ENCODE data around the gene CAMKMT.
"Not testable (repeated sequence)": the region's sequence is repeated elsewhere in the genome, so short reads cannot be mapped to it uniquely, and the experiment has no call there.

The CAMKMT gene

DNA sequence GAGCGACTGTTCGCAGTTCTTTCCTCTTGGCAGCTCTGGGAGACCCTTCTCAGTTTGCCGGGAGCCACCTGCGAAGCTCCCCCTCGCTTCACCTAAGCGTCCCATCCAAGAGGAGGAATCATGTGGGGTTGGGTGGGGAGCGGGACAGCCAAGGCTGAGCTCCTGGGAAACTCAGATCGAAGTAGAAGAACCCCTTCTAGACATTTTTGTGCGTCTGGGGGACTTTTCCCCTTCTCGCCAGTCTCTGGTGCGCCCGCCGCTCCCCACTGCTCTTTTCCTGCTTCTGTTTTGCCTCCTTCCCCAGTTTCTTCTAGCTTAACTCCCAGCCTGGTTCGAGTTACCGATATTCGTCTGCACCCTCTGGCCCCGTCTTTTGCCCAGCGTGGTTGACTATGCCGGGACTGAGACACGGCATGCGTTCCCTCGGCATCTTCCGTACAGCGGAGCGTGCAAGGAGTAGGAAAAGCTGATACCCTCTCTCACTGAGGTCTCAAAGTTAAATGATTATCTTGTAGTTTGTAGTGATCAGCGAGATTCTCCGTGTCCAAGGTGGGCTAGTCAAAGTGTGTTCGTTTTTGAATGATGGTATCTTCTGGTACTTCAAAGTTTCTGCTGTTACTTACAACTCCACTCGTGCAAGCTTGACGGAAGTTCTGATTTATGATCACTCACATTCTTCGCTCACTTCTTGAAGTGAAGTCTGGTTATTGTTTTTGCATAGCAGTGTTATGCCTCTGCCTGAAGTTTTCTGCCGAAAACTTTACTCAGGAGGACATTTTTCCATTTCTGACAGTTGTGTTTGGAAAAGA, 664 bp downstream of the CAMKMT start:
- peak; percentile 30 for DNase-seq

DNA sequence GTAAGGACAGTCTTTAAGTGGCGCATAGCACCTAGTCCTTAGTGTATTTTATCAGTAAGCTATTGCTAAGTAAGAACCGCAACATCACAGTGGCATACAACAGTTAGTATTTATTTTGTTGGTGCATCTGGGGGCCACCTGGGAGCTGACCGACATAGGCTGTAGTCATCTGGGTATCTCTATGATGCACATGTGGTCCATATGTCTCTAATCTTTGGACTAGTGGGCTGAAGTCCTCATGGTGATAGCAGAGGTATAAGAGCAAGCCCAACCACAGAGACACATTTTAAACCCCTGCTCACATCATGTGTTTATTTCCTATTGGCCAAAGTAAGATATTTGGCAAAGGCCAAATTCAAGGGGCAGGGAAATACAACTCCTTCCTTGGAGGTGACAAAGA, 2.9 kb downstream of the CAMKMT start:
- DNase-seq: no peak

DNA sequence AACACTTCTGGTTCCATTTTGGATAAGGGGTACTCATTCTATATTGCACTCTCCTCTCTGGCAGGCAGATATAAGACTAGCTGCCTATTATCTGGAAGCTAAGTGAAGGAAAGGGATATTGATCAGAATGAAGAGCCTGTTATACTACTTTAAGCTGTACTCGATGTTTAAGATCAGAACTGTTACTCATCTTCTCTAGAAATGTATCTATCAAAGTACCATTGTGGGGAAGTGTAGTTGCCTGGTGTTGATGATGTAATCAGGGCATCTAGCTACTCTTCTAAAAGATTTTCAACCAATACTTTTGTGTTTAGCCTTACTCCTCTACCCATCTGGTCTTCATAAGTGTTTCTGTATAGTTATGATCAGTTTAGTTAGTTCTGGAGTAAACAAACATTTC, 5.8 kb downstream of the CAMKMT start:
- DNase-seq: no peak

DNA sequence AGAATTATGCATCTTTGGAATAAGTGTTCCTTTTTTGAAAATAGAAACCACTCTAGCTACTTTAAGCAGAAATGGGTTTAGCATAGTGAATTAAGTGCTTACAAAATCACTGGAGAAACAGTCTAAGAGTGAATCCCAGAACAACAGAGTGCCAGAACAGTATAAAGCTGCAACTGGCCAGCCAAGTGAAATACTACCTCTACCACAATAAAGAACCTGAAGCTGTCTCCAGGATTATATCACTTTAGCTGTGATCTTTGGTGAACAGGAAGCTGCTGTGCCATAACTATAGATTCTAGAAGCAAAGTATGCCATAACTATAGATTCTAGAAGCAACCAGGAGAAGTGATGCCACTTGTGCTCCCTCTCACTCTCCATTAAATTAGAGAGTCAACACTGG, 7.6 kb downstream of the CAMKMT start:
- DNase-seq: no peak

DNA sequence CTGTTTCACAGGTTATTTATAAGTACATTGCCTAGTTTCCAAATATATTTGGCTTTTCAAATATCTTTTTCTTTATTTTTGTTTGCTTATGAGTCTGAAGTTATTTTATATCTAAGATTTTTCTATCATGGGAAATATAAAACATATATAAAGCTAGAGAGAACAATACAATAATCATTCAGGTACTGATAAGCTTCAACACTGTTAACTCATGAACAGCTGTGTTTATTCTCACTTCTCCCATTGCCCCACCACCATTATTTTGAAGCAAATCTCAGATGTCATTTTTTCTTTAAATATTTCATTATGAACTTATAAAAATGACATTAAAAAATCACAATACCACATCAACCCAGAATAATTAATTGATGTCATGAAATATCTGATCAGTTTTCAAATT, 9.7 kb downstream of the CAMKMT start:
- no peak for DNase-seq

DNA sequence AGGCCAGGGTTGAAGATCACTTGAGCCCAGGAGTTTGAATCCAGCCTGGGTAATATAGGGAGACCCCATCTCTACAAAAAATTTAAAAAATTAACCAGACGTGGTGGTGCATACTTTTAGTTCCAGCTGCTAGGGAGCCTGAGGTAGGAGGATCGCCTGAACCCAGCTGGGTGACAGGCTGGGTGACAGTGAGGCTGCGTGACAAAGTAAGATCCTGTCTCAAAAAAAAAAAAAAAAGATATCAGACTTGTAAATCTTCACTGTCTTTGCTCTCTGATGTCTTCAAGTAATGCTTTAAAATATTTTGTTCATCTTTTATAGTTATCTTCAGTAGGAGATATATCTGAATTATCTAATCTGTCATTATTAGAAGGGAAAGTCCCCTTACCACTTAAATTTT, 10.5 kb downstream of the CAMKMT start:
- DNase-seq: no peak

DNA sequence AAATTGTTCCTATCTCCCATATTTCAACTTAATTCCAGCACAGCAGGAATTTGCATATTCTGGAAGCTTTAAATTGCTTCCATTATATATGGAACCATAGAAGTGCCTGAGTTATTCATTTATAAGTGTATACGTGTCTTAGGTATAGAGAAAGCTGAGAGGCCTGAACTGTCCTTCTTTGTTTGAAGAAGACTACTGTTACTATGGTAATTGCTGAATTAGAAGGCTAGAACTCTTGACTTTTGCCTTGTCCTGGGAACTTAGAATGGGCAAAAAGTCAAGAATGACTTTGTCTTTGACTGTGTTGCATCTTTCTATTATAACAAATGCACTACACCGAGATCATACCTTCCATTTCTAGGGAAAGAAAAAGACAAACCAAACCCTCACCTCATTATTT, 15.7 kb downstream of the CAMKMT start:
- DNase-seq: no peak

DNA sequence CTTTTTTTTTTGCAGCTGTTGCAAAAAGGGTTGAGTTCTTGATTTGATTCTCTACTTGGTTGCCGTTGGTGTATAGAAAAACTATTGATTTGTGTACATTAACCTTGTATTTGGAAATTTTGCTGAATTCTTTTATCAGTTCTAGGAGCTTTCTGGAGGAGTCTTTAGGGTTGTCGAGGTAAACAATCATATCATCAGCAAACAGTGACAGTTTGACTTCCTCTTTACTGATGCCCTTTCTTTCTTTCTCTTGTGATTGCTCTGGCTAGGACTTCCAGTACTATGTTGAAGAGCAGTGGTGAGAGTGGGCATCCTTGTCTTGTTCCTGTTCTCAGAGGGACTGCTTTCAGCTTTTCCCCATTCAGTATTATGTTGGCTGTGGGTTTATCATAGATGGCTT, 23.5 kb downstream of the CAMKMT start:
- DNase-seq: not testable (repeated sequence)

DNA sequence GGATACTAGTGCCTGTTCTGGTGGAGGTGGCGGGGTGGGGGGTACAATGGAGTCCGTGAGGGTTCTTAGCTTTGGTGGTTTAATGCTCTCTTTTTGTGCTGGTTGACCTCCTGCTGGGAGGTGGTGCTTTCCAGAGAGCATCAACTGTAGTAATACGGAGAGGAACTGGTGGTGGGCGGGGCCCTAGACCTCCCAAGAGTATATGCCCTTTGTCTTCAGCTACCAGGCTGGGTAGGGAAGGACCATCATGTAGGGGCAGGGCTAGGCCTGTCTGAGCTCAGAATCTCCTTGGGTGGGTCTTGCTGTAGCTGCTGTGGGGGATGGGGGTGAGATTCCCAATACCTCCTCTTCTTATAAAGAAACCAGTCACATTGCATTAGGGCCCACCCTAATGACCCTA, 27.1 kb downstream of the CAMKMT start:
- DNase-seq: no peak

DNA sequence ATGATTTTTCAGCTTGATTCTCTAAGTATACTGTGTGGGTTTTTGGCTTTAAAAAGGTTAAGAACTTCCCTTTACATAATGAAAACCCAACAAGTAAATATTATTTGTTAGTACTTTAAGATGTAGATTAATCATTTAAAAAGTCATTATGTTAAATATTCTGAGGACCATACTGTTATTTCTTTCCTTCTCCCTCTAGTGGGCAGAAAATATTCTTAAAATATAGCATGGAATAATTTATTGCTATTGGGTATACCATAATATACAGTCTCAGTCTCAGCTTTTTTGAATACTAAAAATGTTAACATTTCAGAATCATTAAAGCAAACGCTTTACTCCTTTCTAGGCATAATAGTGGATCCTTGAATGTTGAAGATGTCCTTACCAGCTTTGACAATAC, 28.1 kb downstream of the CAMKMT start:
- DNase-seq: no peak

DNA sequence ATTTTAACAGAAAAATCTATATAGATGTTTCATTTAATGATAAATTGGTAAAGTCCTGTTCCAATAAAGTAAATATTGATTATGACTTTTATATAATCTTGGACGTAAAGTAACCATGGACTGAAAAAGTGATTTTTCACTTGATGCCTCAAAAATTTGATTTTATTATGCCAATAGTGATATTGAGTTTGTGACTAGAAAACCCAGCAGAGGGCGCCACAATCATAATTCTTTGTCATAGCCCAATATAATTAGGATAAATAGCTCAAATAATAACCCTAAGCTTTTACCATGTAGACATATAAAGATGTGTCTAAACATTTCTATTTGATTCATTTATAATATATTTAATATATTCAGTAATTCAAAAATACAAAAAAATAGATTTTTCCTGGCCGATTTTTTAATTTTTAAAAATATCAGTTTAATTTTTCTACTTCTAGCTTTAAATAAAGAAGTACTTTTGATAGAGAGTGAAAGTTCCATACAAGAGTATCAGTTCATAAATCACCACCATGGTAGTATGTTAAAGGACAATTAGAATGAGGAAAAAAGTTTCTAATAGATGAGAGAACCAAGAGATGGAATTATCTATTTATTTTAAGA, 30.7 kb downstream of the CAMKMT start:
- DNase-seq: no peak

DNA sequence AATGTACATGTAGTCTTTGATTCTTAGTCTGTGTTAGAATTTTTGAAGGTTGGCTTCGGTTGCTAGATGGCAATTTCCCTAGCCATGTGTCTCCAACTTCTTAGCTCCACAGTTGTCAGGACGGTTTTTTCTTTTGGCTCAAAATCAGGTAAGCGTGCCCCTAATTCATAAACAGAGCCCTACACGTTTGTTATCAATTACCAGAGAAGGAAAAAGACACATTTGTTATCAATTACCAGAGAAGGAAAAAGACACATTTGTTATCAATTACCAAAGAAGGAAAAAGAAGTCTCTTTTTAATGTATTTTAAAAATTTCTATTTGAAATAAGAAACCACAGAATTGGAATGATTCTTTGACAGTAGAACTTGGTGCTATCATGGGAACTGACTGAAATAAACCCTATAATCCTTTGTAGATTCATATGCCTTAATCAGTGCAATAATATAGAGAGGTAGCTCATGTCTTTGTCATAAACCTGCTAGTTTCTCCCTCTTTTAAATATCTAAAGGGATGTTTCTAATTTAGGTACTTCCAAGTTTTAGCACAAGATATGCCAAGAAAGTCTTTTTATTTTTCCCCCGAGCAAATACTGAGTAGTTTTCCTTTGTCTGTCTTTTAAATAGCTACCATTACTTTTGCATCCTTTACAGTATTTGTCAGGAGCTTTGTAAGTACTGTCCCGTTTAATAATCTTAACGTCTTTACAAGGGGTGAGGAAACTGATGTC, 35.9 kb downstream of the CAMKMT start:
- DNase-seq: no peak

DNA sequence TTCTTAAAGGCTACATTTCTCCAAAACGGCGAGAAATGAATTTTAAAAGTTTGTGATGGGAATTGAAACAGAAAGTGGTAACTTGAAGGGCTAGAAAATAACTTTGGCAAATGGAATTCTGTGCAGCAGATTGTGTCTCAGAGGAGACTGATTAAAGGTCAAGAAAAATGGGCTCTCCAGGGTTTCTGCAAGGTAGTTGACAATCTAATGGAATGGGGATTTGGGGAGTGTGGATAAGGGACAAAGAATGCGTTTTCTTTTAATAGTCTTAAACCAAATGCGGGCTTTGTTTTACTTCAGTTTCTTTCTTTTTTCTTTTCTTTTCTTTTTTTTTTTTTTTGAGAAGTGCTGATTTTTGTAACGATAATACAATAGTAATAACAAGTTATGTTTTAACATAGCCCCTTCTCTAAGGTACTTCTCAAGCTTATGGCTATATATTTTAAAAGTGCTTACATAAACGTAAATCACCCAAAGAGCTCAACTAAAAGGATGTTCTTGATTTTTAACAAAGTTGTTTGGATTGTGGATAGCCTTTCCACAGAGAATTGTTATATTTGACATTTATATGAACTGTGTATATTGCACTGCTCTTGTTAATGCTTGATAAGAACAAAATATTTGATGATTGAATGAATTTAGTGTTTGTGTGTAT, 36.6 kb downstream of the CAMKMT start:
- DNase-seq: no peak

DNA sequence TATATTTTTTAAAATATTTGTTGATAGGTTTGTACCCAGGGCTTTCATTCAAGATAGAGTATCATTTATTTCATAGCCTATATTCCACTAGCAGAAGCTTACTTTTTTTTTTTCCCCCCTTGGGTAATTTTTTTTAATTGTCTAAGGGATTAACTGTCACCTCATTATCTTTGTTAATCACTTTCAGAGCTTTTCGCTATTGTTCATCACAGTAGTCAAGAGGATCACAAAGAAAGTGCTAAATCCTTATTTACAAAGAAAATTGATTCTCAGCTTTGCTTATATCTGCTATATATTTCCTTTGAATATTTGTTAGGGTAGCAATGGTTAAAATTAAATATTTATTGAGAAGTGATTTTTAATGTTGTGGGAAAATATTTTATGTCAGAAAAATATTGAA, 59.0 kb downstream of the CAMKMT start:
- no peak for DNase-seq

DNA sequence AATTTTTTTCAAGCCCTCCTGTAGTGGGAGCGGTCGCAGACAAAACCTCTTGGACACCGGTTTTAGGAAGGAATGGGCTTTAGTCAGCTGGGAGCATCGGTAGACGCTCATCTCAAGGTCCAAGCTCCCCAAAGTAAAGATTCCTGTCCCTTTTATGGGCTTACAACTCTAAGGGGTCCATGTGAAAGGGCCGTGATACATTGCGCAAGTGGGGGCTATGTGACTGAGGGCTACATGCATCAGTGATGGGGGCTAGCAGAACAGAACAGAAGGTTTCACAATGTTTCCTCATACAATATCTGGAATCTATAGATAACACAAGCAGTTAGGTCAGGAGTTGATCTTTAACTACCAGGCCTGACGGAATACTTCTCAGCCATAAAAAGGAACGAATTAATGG, 62.5 kb downstream of the CAMKMT start:
- no peak for DNase-seq

DNA sequence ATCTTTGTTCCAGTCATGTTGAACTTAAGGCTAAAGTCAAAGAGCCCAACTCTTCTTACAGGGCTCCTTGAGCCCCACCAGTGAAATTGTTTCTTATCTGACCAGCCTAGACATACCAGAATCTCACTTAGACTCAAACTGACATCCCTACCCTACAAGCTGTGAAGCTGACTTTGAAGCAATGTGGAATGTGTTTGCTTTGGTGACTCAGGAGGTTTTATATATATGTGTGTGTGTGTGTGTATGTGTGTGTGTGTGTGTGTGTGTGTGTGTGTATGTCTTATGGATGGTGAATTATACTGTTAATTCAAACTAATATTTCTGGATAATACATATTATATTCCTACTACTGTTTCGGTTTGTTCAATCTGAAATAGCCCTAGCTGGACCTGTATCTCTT, 67.3 kb downstream of the CAMKMT start:
- DNase-seq: no peak

DNA sequence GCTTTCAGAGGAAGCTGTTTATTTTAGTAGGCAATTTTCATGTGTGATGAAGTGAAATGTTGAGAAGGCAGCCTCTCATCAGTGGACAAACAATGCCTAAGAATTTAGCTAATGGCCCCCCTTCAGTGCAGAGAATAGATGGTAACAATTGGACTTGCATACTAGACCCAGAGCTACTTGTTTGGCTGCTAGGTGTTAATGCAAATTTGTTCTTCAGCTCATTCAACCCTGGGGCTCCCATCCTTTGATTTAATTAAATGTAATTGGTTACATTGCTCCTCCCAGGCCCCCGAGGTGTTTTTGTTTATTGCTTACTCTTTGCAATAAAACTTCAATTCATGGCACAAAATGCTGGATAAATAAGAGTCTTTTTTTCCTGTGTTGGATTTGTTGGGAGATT, 68.6 kb downstream of the CAMKMT start:
- DNase-seq: no peak

DNA sequence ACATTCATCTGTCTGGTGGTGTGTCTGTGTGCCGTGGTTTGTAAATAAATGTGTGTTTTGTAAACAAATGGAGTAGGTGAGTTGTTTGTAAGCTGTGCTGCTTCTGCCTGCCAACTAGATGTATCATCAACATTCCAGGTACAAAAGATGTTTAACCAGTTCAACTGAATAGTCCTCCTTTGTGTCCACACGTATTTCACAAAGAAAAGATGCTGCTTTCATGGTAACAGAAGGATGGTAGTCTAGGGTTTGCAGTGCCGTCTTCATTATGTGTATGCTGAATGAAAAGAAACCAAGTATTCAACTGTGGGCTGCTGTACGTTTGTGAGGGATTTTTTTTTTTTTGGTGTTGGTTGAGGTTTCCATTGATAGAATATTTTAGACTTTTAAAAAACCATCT, 72.1 kb downstream of the CAMKMT start:
- DNase-seq: no peak

DNA sequence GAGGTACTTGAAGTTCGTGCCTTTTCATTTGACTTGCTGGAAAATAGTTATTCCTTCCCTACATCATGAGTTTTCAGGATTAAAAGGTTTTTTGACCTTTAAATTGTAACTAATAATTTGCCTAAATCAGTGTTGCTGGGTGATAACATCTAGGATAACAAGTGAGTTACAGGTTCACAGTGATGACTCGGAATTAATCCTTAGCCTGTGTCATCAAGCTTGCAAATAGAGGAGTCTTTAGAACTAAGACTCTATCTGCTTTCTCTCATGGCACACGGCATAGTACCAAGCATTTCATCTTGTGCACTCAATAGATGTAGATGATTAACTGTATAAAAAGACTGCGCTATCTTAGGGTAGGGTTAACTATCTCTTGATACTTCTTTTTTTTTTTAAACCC, 79.5 kb downstream of the CAMKMT start:
- DNase-seq: no peak

DNA sequence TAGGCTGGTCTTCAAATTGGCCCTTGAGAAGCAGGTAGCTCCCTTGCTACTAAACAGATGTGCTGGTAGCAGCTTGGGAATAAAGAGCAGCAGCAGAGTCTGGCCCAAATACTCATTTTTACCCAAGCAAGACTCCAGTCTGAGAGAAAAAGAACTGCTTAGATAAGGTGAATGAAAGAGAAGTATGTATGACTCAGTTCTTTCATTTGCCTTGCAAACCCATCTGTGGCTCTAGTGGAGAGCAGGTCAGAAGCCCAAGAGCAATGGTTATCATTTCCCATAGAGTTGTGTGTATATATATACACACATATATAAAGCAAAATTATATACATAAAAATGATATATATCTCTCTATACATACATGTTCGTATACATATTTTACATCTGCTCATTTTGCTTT, 80.3 kb downstream of the CAMKMT start:
- DNase-seq: no peak

DNA sequence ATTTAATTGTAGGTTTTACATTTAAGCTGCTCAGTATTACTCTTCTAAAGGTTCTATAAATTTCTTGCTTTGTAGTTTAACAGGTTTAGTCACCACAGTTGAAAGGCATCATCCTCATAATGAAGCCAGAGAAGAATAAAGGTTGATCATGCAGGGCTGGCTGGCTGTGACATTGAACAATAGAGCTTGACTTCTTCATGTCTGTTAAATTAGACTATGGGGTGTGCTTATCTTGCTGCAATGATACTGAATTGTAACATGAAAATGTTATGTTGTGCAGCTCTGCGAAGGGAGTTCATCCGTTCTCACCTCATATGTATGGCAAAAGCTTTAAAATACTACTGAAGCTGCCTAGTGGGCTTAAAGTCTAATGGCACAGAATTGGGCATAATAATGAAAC, 81.8 kb downstream of the CAMKMT start:
- no peak for DNase-seq

DNA sequence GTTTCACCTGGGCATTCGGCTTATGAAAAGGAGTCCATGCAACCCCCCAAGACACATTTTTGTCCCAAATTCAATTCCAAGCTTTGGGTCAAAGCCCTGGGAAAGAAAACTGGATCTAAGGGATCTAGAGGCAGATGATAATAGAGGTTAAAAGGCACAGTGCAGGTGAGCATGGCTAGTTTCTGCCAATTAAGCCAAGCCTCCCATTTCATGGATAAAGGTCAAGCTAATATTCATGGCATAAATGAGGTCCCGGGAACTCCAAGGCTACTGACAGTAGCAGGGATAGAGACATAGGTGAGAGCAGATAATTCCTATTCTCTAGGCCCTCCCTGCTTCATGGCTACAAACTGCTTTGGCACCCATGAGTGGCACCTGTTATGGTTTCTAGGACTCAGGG, 83.1 kb downstream of the CAMKMT start:
- DNase-seq: no peak

DNA sequence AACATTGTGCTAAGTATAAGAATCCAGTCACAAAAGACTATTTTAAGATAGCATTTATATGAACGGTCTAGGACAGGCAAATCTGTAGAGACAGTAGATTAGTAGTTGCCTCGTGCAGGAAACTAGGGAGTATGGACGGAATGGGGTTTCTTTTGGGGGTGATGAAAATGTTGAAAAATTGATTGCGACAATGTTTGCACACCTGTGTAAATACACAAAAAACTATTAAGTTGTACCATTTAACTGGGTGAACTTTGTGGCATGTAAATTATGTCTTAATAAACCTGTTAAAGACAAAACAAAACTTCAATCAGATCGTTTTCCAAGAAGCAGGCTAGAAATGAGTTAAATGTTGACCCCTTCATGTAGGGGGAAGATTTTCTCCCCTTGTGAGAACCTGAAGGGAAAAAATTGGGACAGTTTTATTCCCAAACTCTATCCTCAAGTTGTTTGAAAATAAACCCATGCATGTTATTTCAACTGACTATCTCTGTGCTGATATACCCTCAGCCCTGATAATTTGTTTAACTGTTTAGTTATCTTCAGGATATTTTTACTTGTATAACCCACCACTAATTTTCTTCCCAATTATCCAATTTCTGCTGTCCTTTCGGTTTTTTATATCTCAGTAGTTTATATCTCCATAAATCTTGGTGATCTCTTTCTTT, 87.2 kb downstream of the CAMKMT start:
- no peak for DNase-seq
